HG03378 (cell line): ENCODE measurements around the gene STRBP.

Experiments
- ATAC-seq: cut with Tn5 transposase; IDR thresholded peaks from one replicate; pipeline ENCODE4 v1.9.1; 2021; ENCODE audit warnings: mild to moderate bottlenecking, moderate library complexity; ENCODE audit not compliant: unreplicated experiment

STRBP gene

DNA sequence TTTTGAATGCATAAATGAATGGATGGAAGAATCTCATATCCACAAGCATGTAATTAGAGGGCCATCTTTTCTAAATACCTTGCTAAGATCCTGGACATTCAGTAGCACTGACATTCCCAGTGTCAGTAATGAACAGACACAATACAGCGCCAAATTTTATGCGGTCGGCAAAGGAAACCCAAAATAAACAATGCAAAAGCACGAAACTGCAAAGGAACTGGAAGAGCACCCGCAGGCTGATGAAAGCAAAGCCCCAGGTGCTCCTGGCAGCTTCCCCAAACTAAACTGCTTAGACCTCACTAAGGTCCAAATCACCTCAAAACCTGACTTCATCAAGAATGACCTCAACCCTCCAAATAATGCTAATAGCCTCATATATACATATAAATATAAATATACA is 133.0 kb downstream of the STRBP start:
- no peak for ATAC-seq

DNA sequence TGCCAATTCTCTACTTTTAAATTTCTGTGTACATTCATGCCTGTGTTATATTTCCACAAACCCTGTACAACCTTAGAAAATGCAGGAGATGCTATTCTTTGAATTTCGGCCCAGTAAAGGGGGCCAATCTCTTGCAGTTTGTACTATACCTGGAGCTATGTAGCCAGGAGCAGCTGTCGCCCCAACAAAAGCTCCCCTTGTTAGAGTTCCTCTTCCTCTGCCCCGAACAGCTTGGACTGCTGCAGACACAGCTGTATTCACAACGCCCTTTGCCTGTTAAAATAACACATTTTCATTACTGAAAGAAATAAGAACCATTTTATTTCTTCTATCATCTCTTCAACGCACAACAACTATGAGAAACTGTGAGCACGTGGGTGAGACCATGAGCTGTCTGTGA is 135.7 kb downstream of the STRBP start:
- no peak for ATAC-seq

GRCh38 chr9:123131993-123132392 is 136.4 kb downstream of the STRBP start:
- ATAC-seq, result no peak

DNA sequence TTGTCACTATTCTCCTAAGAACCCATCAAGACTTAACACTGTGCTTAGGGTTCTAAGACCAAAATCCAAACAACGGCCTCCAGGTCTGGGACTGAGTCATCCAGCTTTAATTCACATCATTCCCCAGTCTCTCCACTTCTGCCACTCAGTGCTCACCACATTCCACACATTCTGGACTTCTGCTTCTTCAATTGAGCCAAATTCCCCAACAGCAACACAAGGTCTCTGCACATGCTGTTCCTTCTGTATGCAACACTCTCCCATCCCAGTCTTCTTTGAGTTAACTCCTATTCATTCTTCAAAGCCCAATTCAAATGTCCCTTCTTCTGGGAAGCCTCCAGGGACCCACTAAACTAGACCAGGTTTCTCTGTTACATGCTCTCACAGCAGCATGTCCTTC is 137.1 kb downstream of the STRBP start:
- no peak for ATAC-seq

GRCh38 chr9:123129423-123129822 is 139.0 kb downstream of the STRBP start:
- no peak for ATAC-seq

- no peak for ATAC-seq
Measured at GRCh38 chr9:123128591-123128990, 139.8 kb downstream of the STRBP start.

GRCh38 chr9:123127512-123128075 is 140.8 kb downstream of the STRBP start:
- no peak for ATAC-seq

- ATAC-seq, result no peak
Measured at GRCh38 chr9:123121457-123121856, 146.9 kb downstream of the STRBP start.

DNA sequence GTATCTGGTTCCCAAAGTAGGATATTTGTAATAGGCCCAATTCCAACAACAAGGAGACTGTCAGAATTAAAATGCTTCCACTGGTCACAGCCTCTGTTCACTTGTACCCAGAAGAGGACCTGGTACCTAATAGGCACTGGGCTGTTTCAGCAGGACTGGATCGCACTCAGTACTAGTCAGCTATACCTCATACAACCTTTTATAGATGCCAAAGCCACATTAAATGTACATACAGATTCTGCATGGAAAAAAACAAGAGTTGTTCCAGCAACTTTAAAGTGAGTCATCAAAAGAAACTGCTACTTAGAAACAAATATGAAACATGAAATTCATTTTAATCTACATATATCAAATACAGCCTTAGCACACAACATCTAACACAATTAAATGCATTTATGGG is 147.4 kb downstream of the STRBP start:
- no peak for ATAC-seq

DNA sequence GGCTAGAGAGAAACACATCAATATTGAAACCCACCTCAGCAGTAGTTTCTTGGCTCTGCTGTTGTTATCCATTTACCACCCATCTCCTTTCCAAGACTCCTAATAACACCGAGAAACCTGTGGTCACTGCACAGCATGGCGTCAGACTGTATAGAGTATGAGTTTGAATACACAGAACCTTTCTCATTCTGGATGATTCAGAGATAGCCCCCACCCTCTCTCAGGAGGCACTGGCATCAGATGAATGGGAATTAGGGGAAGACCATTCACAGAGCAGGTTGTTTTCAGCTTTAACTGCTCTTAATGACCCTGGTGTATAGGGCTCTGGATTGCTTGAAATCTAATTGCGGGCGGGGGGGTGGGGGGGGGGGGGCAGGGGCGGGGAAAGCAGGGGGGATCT is 148.3 kb downstream of the STRBP start:
- ATAC-seq, result no peak

- ATAC-seq, result no peak
Measured at GRCh38 chr9:123119566-123119965, 148.8 kb downstream of the STRBP start.

DNA sequence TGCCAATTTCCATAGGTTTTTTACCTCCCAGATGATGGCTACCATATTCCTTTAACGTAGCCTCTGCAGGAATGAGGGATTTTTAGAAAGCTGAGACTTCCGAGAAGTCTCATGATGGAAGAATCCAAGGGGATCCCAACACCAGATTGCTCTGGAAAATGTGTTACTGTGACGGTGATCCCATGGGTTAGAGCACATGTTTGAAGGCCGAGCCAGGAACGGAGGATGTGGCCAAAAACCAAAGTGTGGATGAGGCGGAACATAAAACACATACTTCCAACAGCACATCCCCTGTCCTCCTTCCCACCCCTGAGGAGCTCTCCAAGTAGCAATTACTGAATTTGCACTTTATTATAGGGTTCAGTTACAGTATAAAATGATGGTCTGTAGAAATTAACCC is 152.3 kb downstream of the STRBP start:
- ATAC-seq, result no peak

DNA sequence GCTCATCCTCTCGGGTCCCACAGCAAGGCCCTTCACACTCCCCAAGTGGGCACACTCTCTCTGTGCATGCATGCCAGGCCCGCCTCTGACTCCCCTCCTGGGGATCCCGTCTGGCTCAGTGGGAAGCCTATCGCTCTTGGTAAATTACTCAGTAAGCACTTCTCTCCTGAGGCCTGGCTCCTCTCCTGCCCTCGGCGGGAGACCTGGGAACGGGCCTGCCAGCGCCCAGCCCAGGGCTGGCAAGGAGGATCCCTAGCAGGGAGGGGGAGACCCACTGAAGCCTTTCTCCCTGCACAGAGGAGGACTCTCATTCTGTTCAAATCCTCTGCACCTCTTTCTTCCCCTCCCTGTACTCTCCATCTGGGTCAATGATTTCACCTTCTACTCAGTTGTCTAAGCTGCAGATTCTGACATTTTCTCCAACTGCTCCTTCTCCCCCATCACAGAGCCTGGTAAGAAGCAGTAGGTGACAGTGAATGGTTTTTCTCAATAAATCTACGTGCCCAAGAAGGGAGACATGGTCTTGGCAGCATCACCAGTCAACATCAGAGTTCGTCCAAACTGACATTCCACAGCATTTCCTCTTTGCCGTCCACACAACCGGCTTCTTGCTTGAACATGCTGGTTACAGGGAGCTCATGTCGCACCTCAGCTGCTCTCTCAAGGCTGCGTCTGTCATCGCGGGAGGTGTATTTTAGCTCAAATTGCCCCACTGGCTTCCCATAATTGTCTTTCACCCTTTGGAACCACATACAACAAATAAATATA is 153.1 kb downstream of the STRBP start:
- ATAC-seq, result no peak

DNA sequence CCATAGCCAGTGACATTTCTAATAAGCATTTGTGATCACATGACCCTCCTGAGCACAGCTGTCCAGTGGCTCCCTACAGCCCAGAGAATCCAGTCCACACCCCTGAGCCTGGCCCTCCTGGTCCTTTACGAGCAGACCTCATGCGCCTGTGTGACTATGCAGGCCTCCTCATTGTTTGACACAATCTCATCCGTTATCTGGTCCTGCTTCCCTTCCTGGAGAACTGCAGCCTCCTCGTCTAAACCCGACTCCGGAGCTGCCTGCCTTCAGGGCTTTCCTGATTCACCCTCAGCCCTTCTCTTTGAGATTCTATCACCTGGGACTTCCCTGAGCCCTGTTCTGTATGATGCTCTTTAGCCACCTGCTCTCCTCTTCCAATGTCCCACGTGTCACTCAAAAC is 155.2 kb downstream of the STRBP start:
- ATAC-seq, result no peak

DNA sequence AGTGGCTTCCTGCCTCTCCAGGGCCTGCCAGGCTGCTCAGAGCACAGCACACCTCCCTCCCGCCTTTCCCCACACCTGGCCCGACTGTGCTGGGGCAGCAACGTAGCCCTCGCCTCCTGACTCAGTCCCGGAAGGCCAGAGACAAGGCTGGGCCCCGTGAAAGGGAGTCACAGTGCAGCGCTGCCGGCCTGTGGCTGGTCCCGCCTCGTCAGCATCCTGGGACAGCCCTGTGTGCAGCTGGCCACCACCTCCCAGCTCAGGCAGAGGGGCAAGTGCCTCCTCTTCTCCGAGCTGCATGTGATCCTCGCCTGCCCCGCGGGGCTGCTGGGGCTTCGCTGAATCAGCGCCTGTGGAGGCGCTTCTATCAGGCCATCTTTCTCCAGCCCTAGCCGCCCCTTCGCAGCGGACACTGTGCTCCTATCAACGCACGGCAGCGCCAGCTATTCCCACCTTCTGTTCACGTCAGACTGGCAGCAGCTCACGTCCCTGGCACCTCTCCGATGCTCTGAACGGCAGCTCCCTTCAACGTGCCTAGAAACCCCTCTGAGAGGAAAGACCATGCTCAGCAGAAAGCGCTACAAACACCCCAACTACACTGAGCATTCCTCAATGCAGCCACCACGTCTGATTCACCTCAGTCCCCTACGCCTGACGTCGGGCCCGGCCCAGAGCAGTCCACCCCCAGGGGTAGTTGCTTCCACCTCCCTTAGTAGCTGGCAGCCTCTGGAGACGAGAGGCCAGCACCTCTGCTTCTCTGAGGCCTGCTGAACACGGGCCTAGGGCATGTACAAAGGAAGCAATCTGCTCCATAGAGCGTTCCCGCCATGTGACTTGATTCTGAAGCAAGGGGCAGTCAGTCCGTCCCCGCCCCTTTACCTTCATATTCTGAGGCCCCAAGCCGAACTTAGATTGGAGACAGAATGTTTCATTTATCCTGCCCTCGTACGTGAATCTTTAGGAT is 156.1 kb downstream of the STRBP start:
- no peak for ATAC-seq

DNA sequence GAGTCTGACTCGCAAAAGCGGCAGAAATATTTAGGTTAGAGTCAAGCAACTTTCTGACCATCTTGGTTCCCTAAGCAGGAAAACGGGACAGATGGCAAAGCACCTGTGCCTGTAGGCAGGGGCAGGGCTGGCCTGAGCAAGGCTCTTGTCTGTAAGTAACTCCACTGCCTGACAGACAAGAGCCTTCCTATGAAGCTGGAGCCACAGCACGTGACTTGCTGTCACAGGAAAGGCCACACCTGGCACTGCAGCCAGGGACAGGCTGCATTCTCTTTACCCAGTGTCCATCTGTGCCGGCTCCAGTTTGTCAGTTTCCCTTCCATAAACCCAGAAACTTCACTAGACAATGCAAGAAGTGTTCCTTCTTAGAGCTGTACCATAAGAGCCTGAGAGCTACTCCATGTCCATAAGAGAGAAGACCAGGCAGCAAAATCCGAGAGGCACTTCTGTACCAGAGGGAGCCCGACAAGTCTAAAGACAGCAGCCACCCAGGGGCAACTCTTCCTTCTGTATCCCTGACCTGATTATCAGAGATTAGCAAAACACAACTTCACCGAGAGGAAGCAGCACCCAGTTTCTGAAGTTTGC is 156.9 kb downstream of the STRBP start:
- ATAC-seq, result no peak

DNA sequence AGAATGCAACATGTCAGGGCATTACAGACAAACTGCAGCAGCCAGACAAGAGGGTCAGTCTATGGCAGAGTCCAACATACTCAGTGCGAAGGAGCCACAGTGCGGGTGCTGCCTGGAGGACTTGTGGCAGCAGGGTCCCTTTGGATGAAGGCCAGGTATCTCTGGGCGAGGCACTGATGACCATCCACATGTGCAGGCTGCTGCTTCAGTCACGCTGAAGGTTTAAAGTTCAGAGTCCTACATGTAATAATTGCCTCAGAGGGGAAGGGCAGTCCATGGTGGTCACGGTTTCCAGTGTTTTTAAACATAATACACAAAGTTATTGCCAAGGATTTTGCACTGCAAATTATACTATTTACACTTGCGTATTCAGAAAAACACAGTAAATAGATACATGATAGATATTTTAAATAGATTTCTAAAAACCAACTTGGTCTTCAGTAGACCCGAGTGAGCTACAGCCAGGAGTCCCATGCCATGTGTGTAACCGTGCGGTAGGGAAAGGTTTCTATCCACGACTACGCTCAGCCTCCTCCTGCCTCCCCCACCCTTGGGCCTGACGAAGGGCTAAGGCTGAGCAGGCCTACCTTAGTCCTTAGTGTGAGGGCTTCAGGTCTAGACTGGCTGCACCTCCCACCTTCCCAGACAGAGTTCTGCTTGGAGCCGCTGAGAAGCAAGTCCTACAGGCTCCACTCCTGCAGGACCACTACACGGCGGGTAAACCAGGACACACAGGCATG is 158.7 kb downstream of the STRBP start:
- ATAC-seq, result no peak

- ATAC-seq, result no peak
Measured at GRCh38 chr9:123108976-123109375, 159.4 kb downstream of the STRBP start.

GRCh38 chr9:123107639-123108285 is 160.6 kb downstream of the STRBP start:
- ATAC-seq, result no peak

DNA sequence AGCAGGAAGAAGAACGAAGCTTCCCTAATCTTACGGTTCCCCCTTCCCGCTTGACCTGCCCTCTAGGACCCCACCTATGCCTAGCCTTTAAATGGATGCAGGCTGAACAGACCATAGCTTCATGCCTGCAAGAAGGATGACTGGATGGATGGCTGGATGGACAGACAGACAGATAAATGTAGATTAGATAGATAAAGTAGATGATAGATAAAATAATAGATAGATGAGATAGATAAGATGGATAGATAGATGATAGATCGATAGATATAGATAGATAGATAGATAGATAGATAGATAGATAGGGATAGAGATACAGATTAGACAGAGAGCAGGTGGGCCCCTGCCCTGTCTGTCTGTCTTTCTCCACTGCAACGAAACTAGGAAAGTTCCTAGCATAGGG is 162.9 kb downstream of the STRBP start:
- ATAC-seq, result no peak
